Spleen (tissue), 11 donors: Measurements from ENCODE around the gene PIK3CB. TPM values are rescaled to one million over a fixed set of nuclear protein-coding genes. Genes with fewer than 3 reads are reported as not detected.

Experiments used
- DNase-seq: peaks from one replicate; pipeline ENCODE4 v3.0.0-alpha.2; 2020
- H3K27ac ChIP-seq, 8 donors: fragments of 200-600 bp; sonication (generic) in 7 of 8; 1 replicate in 4 of 8; 2 replicates in 4 of 8; pipeline versions ENCODE4 v1.5.0 to v1.8.0; 2016 to 2021; ENCODE audit warnings: inconsistent platforms in 4 of 8, mild to moderate bottlenecking in 4 of 8, moderate library complexity in 1 of 8
- H3K27me3 ChIP-seq, 7 donors: fragments of 200-600 bp; sonication (generic) in 6 of 7; replicated peaks in 1 of 7; 1 replicate in 4 of 7; 2 replicates in 3 of 7; pipeline versions ENCODE4 v1.5.0 to v1.8.0; 2016 to 2021; ENCODE audit warnings: inconsistent platforms in 3 of 7, mild to moderate bottlenecking in 1 of 7
- H3K36me3 ChIP-seq, 6 donors: fragments of 200-600 bp; sonication (generic) in 5 of 6; 1 replicate in 4 of 6; 2 replicates in 2 of 6; pipeline versions ENCODE4 v1.5.0 to v1.8.0; 2016 to 2021; ENCODE audit warnings: inconsistent platforms in 2 of 6
- H3K4me1 ChIP-seq, 6 donors: fragments of 200-600 bp; sonication (generic) in 5 of 6; 1 replicate in 3 of 6; 2 replicates in 3 of 6; pipeline versions ENCODE4 v1.5.0 to v1.8.0; 2016 to 2021; ENCODE audit warnings: inconsistent platforms in 3 of 6
- H3K4me3 ChIP-seq, 8 donors: fragments of 200-600 bp; sonication (generic) in 7 of 8; 1 replicate in 4 of 8; 2 replicates in 4 of 8; pipeline versions ENCODE4 v1.5.0 to v1.8.0; 2016 to 2021; ENCODE audit warnings: inconsistent platforms in 4 of 8, mild to moderate bottlenecking in 4 of 8, moderate library complexity in 2 of 8
- H3K9me3 ChIP-seq, 8 donors: fragments of 200-600 bp; sonication (generic) in 7 of 8; 1 replicate in 4 of 8; 2 replicates in 4 of 8; pipeline versions ENCODE4 v1.5.0 to v1.8.0; 2016 to 2021; ENCODE audit warnings: inconsistent platforms in 4 of 8
- CTCF ChIP-seq, 11 experiments: fragments of 200-600 bp in 7 of 11; fragments of 450-650 bp in 4 of 11; sonication (generic) in 4 of 11; IDR thresholded peaks in 8 of 11; conservative IDR thresholded peaks in 3 of 11; 1 replicate in 7 of 11; 2 replicates in 4 of 11; pipeline versions ENCODE4 v1.4.0 to v1.8.0; 2016 to 2021; ENCODE audit warnings: antibody characterized with exemption in 11 of 11, inconsistent platforms in 4 of 11, mild to moderate bottlenecking in 1 of 11
- POLR2A ChIP-seq, 3 donors: fragments of 450-650 bp; IDR thresholded peaks; one replicate each; pipeline ENCODE4 v1.5.1; 2017; ENCODE audit warnings: antibody characterized with exemption in 3 of 3, mild to moderate bottlenecking in 1 of 3
- POLR2AphosphoS5 ChIP-seq, 3 donors: sonication (generic); formaldehyde crosslinking; IDR thresholded peaks; one replicate each; pipeline ENCODE4 v1.5.1; 2017; ENCODE audit warnings: antibody characterized with exemption in 3 of 3
- WGBS, 5 donors: extraction: QIAGEN DNeasy Blood & Tissue Kit in 3 of 5; methylation state at CpG; one replicate each; pipeline versions ENCODE4 v1.1.5 to v1.1.7; 2013 to 2018; 5-methylcytosine and 5-hydroxymethylcytosine counted together
- intact Hi-C: fragments of 100-400 bp; cut with DNase I; formaldehyde crosslinking; loops from one replicate; pipeline ENCODE4 v1.15.0; 2023; ENCODE audit warnings: low total_unique reads
- polyA plus RNA-seq, 3 donors: library from polyadenylated mRNA; stranded (reverse); fragments of 200-250 nt; gene quantifications; one replicate each; pipeline ENCODE4 v1.2.1, GENCODE V29; 2013
- total RNA-seq, 7 donors: library from RNA; depleted of rRNA in 3 of 7; stranded (reverse); fragments of >200 nt in 3 of 7; fragmentation: NEBNext Ultra II Directional in 4 of 7; extraction: Animal tissue kit (Norgen Biotek cat#: 25700) in 4 of 7; gene quantifications; one replicate each; pipeline versions ENCODE4 v1.1.0 to v1.2.1, GENCODE V29; 2016 to 2021
- donor health status: healthy with polysubstance abuse.
- donor health status: DM: no; HTN: no; CAD: no; lungs with moderate emphysema.
- donor health status: DM: no; HTN: no; CAD: no.
- donor health status: Bipolar disorder and iron deficiency.
- donor health status: healthy.
- donor health status: DM: no; HTN: no; CAD: no.
- donor health status: DM: yes; HTN: yes; CAD: no.

PIK3CB gene
- total and polyA plus RNA-seq, 10 donors, result 4.6 to 43.8 (median 34.4) TPM

GRCh38 chr3:138673641-138674530, 160.8 kb downstream of the PIK3CB start:
- intact Hi-C loops, result loop anchor here (10.0 kb wide), 1 partner anchor 79 kb away; the partner anchor contains the start of gene CEP70
- DNase-seq, result no peak
- peaks cover 0 to 81% (median 13%) of the 10 kb centered on the region in 6 donors for H3K36me3 ChIP-seq
- no peak overlapping the region for H3K27ac ChIP-seq
- no peaks in the 10 kb centered on the region for H3K4me1 ChIP-seq
- no peak overlapping the region for H3K4me3 ChIP-seq
- H3K27me3 ChIP-seq, result no peaks in the 10 kb centered on the region
- H3K9me3 ChIP-seq, result peaks cover 5 to 32% (median 26%) of the 10 kb centered on the region in 8 donors
- 75 to 84% (median 82%) methylated on average over 4 of the region's 4 CpGs for WGBS, 5 donors
- no peak for TF ChIP-seq POLR2A (IDR thresholded peaks at IDR 0.05)

GRCh38 chr3:138670407-138670806, 164.3 kb downstream of the PIK3CB start:
- peaks cover 3 to 11% (median 9%) of the 10 kb centered on the region in 8 donors for H3K9me3 ChIP-seq
- intact Hi-C loops, result loop anchor here (10.0 kb wide), 1 partner anchor 76 kb away; the partner anchor contains the start of gene CEP70
- H3K27ac ChIP-seq, result no peak overlapping the region
- no peak for DNase-seq
- H3K4me3 ChIP-seq, result no peak overlapping the region
- TF ChIP-seq CTCF (IDR thresholded peaks at IDR 0.05 in 8 of 11, conservative IDR thresholded peaks at IDR 0.05 in 3 of 11) (no peak), POLR2AphosphoS5 (IDR thresholded peaks at IDR 0.05) (no peak)
- no peaks in the 10 kb centered on the region for H3K27me3 ChIP-seq
- H3K36me3 ChIP-seq, result peaks cover 0 to 81% (median 15%) of the 10 kb centered on the region in 6 donors
- H3K4me1 ChIP-seq, result no peaks in the 10 kb centered on the region

GRCh38 chr3:138668107-138668506, 166.6 kb downstream of the PIK3CB start:
- peaks cover 0 to 81% (median 27%) of the 10 kb centered on the region in 6 donors for H3K36me3 ChIP-seq
- 55 to 82% (median 67%) methylated on average over 1 of the region's 1 CpG for WGBS, 5 donors
- intact Hi-C loops, result no loop called here
- no peaks in the 10 kb centered on the region for H3K27me3 ChIP-seq
- no peak for DNase-seq
- no peak overlapping the region for H3K27ac ChIP-seq
- TF ChIP-seq POLR2A (IDR thresholded peaks at IDR 0.05) (no peak), POLR2AphosphoS5 (IDR thresholded peaks at IDR 0.05) (no peak), CTCF (IDR thresholded peaks at IDR 0.05 in 8 of 11, conservative IDR thresholded peaks at IDR 0.05 in 3 of 11) (no peak)
- no peaks in the 10 kb centered on the region for H3K9me3 ChIP-seq
- no peaks in the 10 kb centered on the region for H3K4me1 ChIP-seq
- no peak overlapping the region for H3K4me3 ChIP-seq

- Histone ChIP-seq H3K4me1 (no peaks in the 10 kb centered on the region), H3K9me3 (no peaks in the 10 kb centered on the region), H3K27ac (no peak overlapping the region), H3K27me3 (no peaks in the 10 kb centered on the region), H3K4me3 (no peak overlapping the region), H3K36me3 (peaks cover 2 to 94% (median 48%) of the 10 kb centered on the region in 6 donors)
- intact Hi-C loops, result no loop called here
- no peak for TF ChIP-seq POLR2A (IDR thresholded peaks at IDR 0.05)
- TF ChIP-seq POLR2AphosphoS5 (IDR thresholded peaks at IDR 0.05), result no peak
- no peak for TF ChIP-seq CTCF (IDR thresholded peaks at IDR 0.05 in 8 of 11, conservative IDR thresholded peaks at IDR 0.05 in 3 of 11)
- DNase-seq, result no peak
- 69 to 86% (median 75%) methylated on average over 2 of the region's 2 CpGs for WGBS, 5 donors
Measured at GRCh38 chr3:138657508-138657907, 177.2 kb downstream of the PIK3CB start.
